Prostate gland (tissue), 2 donors: ENCODE data around the gene EIF4B. TPM values are rescaled to one million over a fixed set of nuclear protein-coding genes. Genes with fewer than 3 reads are reported as not detected.
"Not testable (repeated sequence)": the region's sequence is repeated elsewhere in the genome, so short reads cannot be mapped to it uniquely, and the experiment has no call there.

Experiments
- DNase-seq: peaks from one replicate; pipeline ENCODE4 v3.0.0-alpha.2; 2019; ENCODE audit warnings: low spot score
- H3K27ac ChIP-seq, 2 donors: fragments of 200-600 bp; sonication (generic); 2 replicates each; pipeline ENCODE4 v1.5.1; 2017 to 2019
- H3K27me3 ChIP-seq: fragments of 200-600 bp; sonication (generic); replicated peaks from 2 replicates; pipeline ENCODE4 v1.5.1; 2019; ENCODE audit not compliant: insufficient read depth
- H3K36me3 ChIP-seq, 2 donors: fragments of 200-600 bp; sonication (generic); 1 replicate in 1 of 2; 2 replicates in 1 of 2; pipeline versions ENCODE4 v1.5.1 to v1.8.1; 2017 to 2019
- H3K4me1 ChIP-seq: fragments of 200-600 bp; sonication (generic); replicated peaks from 2 replicates; pipeline ENCODE4 v1.5.1; 2019
- H3K4me3 ChIP-seq, 2 donors: fragments of 200-600 bp; sonication (generic); 2 replicates each; pipeline ENCODE4 v1.5.1; 2017 to 2019
- H3K9me3 ChIP-seq: fragments of 200-600 bp; sonication (generic); 2 replicates; pipeline ENCODE4 v1.5.1; 2017
- POLR2A ChIP-seq: fragments of 450-650 bp; IDR thresholded peaks from one replicate; pipeline ENCODE4 v1.6.1; 2016; ENCODE audit warnings: antibody characterized with exemption, mild to moderate bottlenecking
- POLR2AphosphoS5 ChIP-seq: sonication (generic); formaldehyde crosslinking; IDR thresholded peaks from one replicate; pipeline ENCODE4 v1.6.1; 2017; ENCODE audit warnings: antibody characterized with exemption
- WGBS: methylation state at CpG from one replicate; pipeline ENCODE4 v1.1.5; 2018; 5-methylcytosine and 5-hydroxymethylcytosine counted together
- intact Hi-C: fragments of 100-400 bp; cut with DNase I; formaldehyde crosslinking; loops from one replicate; pipeline ENCODE4 v1.14.2; 2022
- total RNA-seq, 2 donors: library from RNA; depleted of rRNA; stranded (reverse); fragments of >200 nt; gene quantifications; one replicate each; pipeline ENCODE4 v1.1.0, GENCODE V29; 2016
- TF ChIP-seq, protein P1 (sequence below), 4 experiments: fragments of 200-600 bp in 2 of 4; fragments of 450-650 bp in 2 of 4; sonication (generic) in 2 of 4; IDR thresholded peaks; 1 replicate in 3 of 4; 2 replicates in 1 of 4; pipeline ENCODE4 v1.5.1; 2016 to 2019; ENCODE audit warnings: antibody characterized with exemption in 4 of 4, mild to moderate bottlenecking in 2 of 4, moderate library complexity in 2 of 4

EIF4B gene
- total RNA-seq, 2 donors from 2014 or later: 419 to 458 TPM

DNA sequence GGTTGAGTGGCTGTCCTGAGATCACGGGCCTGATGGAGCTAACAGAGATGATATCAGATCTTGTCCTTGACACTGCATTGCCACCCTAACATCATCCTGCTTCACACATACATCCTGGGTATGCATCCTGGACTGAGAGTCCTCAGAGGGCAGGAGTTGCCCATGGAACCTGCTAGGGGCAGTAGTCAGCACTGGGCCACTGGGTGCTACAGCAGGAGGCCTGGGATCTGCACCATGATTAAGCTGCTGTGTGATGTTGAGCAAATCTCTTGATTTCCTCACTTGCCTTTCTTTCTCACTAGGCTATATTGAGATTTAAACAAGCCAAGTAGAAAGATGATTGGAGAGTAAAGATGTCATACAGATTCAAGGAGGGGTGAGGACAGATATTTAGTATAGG lies 22.1 kb upstream of the EIF4B start:
- no peaks in the 10 kb centered on the region for H3K27me3 ChIP-seq
- TF ChIP-seq, protein P1, sequence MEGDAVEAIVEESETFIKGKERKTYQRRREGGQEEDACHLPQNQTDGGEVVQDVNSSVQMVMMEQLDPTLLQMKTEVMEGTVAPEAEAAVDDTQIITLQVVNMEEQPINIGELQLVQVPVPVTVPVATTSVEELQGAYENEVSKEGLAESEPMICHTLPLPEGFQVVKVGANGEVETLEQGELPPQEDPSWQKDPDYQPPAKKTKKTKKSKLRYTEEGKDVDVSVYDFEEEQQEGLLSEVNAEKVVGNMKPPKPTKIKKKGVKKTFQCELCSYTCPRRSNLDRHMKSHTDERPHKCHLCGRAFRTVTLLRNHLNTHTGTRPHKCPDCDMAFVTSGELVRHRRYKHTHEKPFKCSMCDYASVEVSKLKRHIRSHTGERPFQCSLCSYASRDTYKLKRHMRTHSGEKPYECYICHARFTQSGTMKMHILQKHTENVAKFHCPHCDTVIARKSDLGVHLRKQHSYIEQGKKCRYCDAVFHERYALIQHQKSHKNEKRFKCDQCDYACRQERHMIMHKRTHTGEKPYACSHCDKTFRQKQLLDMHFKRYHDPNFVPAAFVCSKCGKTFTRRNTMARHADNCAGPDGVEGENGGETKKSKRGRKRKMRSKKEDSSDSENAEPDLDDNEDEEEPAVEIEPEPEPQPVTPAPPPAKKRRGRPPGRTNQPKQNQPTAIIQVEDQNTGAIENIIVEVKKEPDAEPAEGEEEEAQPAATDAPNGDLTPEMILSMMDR (IDR thresholded peaks at IDR 0.05): no peak
- TF ChIP-seq POLR2A: no peak
- TF ChIP-seq POLR2AphosphoS5: no peak
- 88% methylated on average over 1 of the region's 1 CpG for WGBS

DNA sequence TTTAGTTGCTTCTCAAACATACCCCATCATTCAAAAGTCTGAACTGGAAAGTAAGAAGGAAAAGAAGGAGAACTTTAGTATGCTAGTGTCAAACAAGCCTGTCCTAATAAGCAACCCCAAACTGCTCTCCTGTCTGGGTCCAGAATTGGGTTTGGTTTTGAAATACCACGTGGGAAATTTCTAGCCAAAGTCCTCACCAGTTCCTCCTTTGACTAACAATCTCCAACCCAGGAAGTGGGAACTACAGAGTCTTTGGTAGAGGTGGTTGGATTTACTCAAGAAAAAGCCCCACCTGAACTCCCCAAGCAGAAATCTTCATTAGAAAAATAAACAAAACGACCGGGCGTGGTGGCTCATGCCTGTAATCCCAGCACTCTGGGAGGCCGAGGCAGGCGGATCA lies 17.4 kb upstream of the EIF4B start:
- Histone ChIP-seq H3K27me3 (no peaks in the 10 kb centered on the region), H3K4me3 (no peak overlapping the region), H3K9me3 (no peaks in the 10 kb centered on the region), H3K36me3 (no peaks in the 10 kb centered on the region), H3K4me1 (no peaks in the 10 kb centered on the region), H3K27ac (no peak overlapping the region)
- no peak for DNase-seq
- 83% methylated on average over 6 of the region's 6 CpGs for WGBS
- intact Hi-C loops: loop anchor here (10.0 kb wide), 1 partner anchor 834 kb away; no protein-coding TSS in a partner anchor
- TF ChIP-seq, protein P1 (IDR thresholded peaks at IDR 0.05): no peak
- no peak for TF ChIP-seq POLR2A
- TF ChIP-seq POLR2AphosphoS5: no peak

More for the DNA sequence above, 22.1 kb upstream of the EIF4B start:
- DNase-seq: no peak
- H3K27ac ChIP-seq: no peak overlapping the region
- H3K36me3 ChIP-seq: no peaks in the 10 kb centered on the region
- H3K4me1 ChIP-seq: no peaks in the 10 kb centered on the region
- H3K4me3 ChIP-seq: no peak overlapping the region
- H3K9me3 ChIP-seq: no peaks in the 10 kb centered on the region
- intact Hi-C loops: loop anchor here (10.0 kb wide), 1 partner anchor 829 kb away; no protein-coding TSS in a partner anchor

DNA sequence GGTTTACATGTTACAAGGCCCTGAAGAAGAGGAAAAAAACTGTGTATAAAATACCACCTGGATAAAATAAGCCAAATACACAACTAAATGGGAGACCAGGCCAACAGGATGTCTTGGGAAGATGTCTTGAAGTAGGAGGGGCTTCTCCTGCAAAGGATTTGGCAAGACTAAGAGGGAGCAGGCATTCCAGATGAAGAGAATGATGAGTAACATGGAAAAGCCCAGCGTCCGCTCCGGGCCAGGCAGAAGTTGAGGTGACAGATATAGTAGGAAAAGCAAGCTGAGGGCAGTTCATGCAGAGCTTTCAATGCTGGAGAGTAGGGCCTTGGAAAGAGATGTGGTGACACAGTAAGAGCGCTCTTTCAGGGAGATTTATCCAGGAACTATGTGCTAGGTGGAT lies 16.1 kb upstream of the EIF4B start:
- Histone ChIP-seq H3K36me3 (no peaks in the 10 kb centered on the region), H3K4me3 (no peak overlapping the region), H3K27ac (no peak overlapping the region), H3K4me1 (no peaks in the 10 kb centered on the region), H3K27me3 (no peaks in the 10 kb centered on the region), H3K9me3 (no peaks in the 10 kb centered on the region)
- WGBS: 83% methylated on average over 4 of the region's 4 CpGs
- intact Hi-C loops: no loop called here
- no peak for TF ChIP-seq POLR2AphosphoS5
- TF ChIP-seq POLR2A: no peak
- TF ChIP-seq, protein P1 (IDR thresholded peaks at IDR 0.05): no peak
- DNase-seq: no peak

DNA sequence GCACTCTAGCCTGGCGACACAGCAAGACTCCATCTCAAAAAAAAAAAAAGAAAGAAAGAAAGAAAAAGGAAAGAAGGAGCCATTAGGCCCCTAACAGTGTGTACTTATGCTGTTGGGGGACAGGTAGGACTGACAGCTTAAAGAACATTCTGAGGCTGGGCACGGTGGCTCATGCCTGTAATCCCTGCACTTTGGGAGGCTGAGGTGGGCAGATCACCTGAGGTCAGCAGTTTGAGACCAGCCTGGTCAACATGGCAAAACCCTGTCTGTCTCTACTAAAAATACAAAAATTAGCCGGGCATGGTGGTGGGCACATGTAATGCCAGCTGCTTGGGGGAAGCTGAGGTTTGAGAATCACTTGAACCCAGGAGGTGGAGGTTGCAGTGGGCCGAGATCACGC lies 14.0 kb upstream of the EIF4B start:
- DNase-seq, H3K9me3 ChIP-seq, intact Hi-C loops, H3K27me3 ChIP-seq, H3K4me1 ChIP-seq, H3K36me3 ChIP-seq, H3K4me3 ChIP-seq, H3K27ac ChIP-seq: not testable (repeated sequence)
- 85% methylated on average over 5 of the region's 5 CpGs for WGBS

DNA sequence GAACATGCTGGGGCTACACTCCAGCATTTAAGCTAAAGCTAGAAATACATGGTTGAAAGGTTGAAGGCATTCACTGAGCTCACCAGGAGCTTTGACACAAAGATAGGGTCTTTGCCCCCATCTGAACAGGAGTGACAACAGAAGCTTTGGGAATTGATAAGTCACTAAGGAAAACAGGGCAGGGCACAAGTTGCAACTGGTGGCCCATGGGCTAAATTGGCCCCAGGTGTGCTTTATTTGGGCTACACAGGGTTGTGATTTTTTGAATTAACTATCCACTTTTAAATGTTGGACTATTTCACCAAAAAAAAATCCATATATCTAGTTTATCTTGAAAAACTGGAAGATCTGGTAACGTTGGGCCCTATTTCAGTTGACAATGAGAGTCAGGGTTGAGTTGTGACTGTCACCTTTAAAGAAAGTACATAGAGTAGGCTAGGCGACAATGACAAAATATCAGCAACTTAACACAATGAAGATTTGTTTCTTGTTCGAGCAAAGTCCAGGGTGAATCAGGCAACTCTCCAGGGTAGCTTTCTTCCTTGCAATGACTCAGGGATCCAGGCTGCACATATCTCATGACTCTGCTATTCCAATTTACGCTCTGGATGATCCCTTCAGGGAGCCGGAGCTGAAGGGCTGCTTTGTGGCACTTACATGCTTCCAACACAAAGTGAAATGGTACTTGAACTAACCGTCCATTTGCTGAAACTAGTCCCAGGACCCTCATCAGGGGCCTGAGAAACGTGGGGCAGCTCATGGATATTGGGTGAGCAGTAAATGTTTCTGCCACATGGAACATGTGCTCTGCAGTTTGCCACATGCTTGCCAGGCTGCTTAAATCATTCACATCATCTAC lies 13.3 kb upstream of the EIF4B start:
- intact Hi-C loops: no loop called here
- Histone ChIP-seq H3K4me1 (no peaks in the 10 kb centered on the region), H3K36me3 (no peaks in the 10 kb centered on the region), H3K27ac (no peak overlapping the region), H3K27me3 (no peaks in the 10 kb centered on the region), H3K4me3 (no peak overlapping the region), H3K9me3 (no peaks in the 10 kb centered on the region)
- TF ChIP-seq POLR2AphosphoS5 (no peak), POLR2A (no peak)
- TF ChIP-seq, protein P1 (IDR thresholded peaks at IDR 0.05): no peak
- 65% methylated on average over 7 of the region's 7 CpGs for WGBS
- DNase-seq: no peak
